Hypothalamus (tissue), 51 donors: ENCODE measurements around the gene ENAH.

ENCODE experiments used
- DNase-seq, 51 donors: peaks; one replicate each; lab custom pipeline; 2025; lab: John Stamatoyannopoulos, UW

Gene ENAH

GRCh38 chr1:225508538-225509375 is 144.2 kb downstream of the ENAH start:
- peak in 14 of 51 donors; percentile 9 to 84 (median 30) for DNase-seq

- DNase-seq = no peak
These were observed 146.2 kb downstream of the ENAH start for GRCh38 chr1:225506727-225507126.

GRCh38 chr1:225504776-225505175 is 148.1 kb downstream of the ENAH start:
- no peak for DNase-seq

GRCh38 chr1:225500624-225501192 is 152.2 kb downstream of the ENAH start:
- no peak for DNase-seq

- DNase-seq = no peak
These were observed 154.3 kb downstream of the ENAH start for GRCh38 chr1:225498549-225499136.

GRCh38 chr1:225494789-225495359 is 158.0 kb downstream of the ENAH start:
- DNase-seq = no peak

- DNase-seq = no peak
These were observed 159.2 kb downstream of the ENAH start for GRCh38 chr1:225493591-225494246.

GRCh38 chr1:225488676-225489075 is 164.2 kb downstream of the ENAH start:
- no peak for DNase-seq

- no peak for DNase-seq
These were observed 166.1 kb downstream of the ENAH start for GRCh38 chr1:225486856-225487255.

GRCh38 chr1:225485991-225486530 is 166.9 kb downstream of the ENAH start:
- no peak for DNase-seq

- DNase-seq = no peak
These were observed 167.7 kb downstream of the ENAH start for GRCh38 chr1:225485226-225485625.

- no peak for DNase-seq
These were observed 168.2 kb downstream of the ENAH start for GRCh38 chr1:225484657-225485214.

- DNase-seq = peak in 5 of 51 donors; percentile 15 to 30 (median 20)
These were observed 168.9 kb downstream of the ENAH start for GRCh38 chr1:225483818-225484656.

- DNase-seq = peak in 3 of 51 donors; percentile 17 to 23 (median 19)
These were observed 170.4 kb downstream of the ENAH start for GRCh38 chr1:225482421-225482950.

GRCh38 chr1:225481738-225482137 is 171.2 kb downstream of the ENAH start:
- no peak for DNase-seq

GRCh38 chr1:225480825-225481434 is 172.0 kb downstream of the ENAH start:
- peak in 4 of 51 donors; percentile 14 to 39 (median 26) for DNase-seq

- DNase-seq = no peak
These were observed 172.8 kb downstream of the ENAH start for GRCh38 chr1:225479996-225480720.

- DNase-seq = no peak
These were observed 173.6 kb downstream of the ENAH start for GRCh38 chr1:225479341-225479740.
